ENCODE measurements around the gene FHOD3.

GRCh38 chr18:36660311-36660710 lies 362.8 kb downstream of the FHOD3 start:
- TF ChIP-seq GATA3 (IDR thresholded peaks at IDR 0.05; ENCODE audit: low read depth, low read length) = no peak
- TF ChIP-seq GATA2 (IDR thresholded peaks at IDR 0.05; ENCODE audit: low read depth, low read length) = no peak

Data from SH-SY5Y (cell line).